Measurements from ENCODE around the gene AKT3. TPM values are rescaled to one million over a fixed set of nuclear protein-coding genes. Genes with fewer than 3 reads are reported as not detected.

The AKT3 gene
- total and polyA plus RNA-seq, 2 of the 8 experiments (the other 6 are each of a cell fraction or from before 2014, with no cell fraction given) = 6.0 to 36.4 TPM

DNA sequence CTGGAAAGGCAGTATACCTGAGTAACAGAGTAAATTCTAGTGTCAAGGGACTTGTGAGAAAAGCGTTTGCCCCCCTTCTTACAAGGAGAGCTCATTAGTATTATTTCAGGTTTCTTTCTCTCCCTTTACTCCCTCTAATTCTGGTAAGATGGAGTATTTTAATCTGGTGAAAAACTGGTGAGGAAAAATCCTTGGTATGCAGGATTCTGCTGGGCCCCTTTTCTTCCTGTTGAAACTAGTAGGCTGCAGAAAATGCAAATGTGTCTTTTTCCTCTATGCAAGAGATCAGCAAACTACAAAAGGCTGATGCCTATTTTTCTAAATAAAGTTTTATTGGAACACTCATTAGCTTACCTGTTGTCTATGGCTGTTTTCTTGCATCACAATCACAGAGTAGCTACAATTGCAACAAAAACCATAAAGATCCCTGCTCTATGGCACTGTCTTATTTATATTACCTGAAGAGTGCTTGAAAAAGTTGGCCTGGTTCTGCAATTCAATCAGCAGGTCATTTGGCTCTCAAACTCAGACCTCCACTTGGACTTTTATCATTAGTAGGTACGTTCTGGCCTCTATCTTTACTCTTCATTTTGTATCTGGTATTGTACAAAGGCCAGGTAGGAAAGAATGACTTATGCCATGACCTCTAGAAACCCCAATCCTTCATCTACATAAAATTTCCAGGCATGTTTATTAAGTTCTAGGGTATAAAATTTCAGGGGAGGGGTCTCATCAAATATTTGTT is 109.6 kb downstream of the AKT3 start (continued):
- TF ChIP-seq CEBPB (IDR thresholded peaks at IDR 0.05; ENCODE audit: low read depth, low read length) (0 out of 2 replicates have a peak, but pooled peaks have one; percentile 13), SP2 (IDR thresholded peaks at IDR 0.05; ENCODE audit: low read length) (no peak), SIRT6 (IDR thresholded peaks at IDR 0.05; ENCODE audit: low read length) (no peak), BRCA1 (IDR thresholded peaks at IDR 0.05; ENCODE audit: low read depth, low read length) (no peak), SIN3A (conservative IDR thresholded peaks at IDR 0.05 in 1 of 2, IDR thresholded peaks at IDR 0.05 in 1 of 2; ENCODE audit: low read depth in 1 of 2, low read length in 2 of 2) (no peak), POLR2A (IDR thresholded peaks at IDR 0.05; ENCODE audit: control extremely low read depth in 1 of 2, low read depth in 2 of 2, low read length in 2 of 2) (no peak), PHF8 (conservative IDR thresholded peaks at IDR 0.05; ENCODE audit: low read depth, low read length) (no peak), JUN (IDR thresholded peaks at IDR 0.05; ENCODE audit: low read depth, low read length) (no peak), ASH2L (IDR thresholded peaks at IDR 0.05; ENCODE audit: low read length) (no peak), BCL11A (IDR thresholded peaks at IDR 0.05; ENCODE audit: low read depth in 2 of 2, low read length in 2 of 2) (no peak), ZNF274 (IDR thresholded peaks at IDR 0.05; ENCODE audit: borderline replicate concordance, extremely low read depth, low read length) (no peak), NANOG (IDR thresholded peaks at IDR 0.05; ENCODE audit: insufficient read depth, low read depth, low read length, poor library complexity, severe bottlenecking) (peak; percentile 8), SP1 (IDR thresholded peaks at IDR 0.05; ENCODE audit: low read depth, low read length) (peak; percentile 78), SUZ12 (IDR thresholded peaks at IDR 0.05; ENCODE audit: low read length) (no peak)
- TF ChIP-seq, protein P1, sequence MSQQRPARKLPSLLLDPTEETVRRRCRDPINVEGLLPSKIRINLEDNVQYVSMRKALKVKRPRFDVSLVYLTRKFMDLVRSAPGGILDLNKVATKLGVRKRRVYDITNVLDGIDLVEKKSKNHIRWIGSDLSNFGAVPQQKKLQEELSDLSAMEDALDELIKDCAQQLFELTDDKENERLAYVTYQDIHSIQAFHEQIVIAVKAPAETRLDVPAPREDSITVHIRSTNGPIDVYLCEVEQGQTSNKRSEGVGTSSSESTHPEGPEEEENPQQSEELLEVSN (IDR thresholded peaks at IDR 0.05) = no peak
- TF ChIP-seq, protein P2, sequence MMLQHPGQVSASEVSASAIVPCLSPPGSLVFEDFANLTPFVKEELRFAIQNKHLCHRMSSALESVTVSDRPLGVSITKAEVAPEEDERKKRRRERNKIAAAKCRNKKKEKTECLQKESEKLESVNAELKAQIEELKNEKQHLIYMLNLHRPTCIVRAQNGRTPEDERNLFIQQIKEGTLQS (IDR thresholded peaks at IDR 0.05; ENCODE audit: insufficient read depth, low read depth, low read length) = no peak

All from H1 (cell line).